Measurements from ENCODE around the gene SAMD10.

SAMD10 gene

DNA sequence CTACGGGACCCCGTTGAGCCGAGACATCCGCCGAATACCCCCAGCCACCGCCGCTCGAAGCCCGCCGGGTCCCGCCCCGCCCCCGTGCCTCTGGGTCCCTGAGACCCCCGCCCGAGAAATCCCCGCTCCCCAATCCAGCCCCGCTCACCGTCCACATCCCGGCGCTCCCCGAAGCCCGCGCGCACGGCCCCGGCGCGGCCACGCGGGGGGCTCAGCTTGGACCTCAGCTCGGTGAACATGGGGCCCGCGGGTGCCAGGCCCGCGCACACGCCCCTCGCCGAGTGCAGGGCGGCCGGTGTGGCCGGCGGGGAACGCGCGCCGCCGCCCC is 249 bp downstream of the SAMD10 start:
- Histone ChIP-seq H3K27ac (ENCODE audit: low read length) (no peak overlapping the region; the same call in 1 of the 2 replicates), H3K9ac (ENCODE audit: low read length) (peak overlapping the region; percentile 48; the same call in 1 of the 2 replicates), H3K9me3 (replicated peaks; ENCODE audit: insufficient read depth, low read length) (no peaks in the 10 kb centered on the region), H3K4me1 (ENCODE audit: low read length) (peaks cover 10% of the 10 kb centered on the region), H4K20me1 (ENCODE audit: insufficient read depth, low read length) (no peaks in the 10 kb centered on the region), H3K36me3 (replicated peaks; ENCODE audit: insufficient read depth, low read length) (no peaks in the 10 kb centered on the region), H3F3A (ENCODE audit: insufficient read depth, low read length) (peaks cover 17% of the 10 kb centered on the region), H3K9me2 (replicated peaks; ENCODE audit: insufficient read depth, low read length) (no peaks in the 10 kb centered on the region), H3K27me3 (replicated peaks; ENCODE audit: insufficient read depth, low read length) (no peaks in the 10 kb centered on the region), H3K4me3 (ENCODE audit: low read length) (peak overlapping the region; percentile 72), H2AFZ (ENCODE audit: low read length) (peak overlapping the region; percentile 86), H3K4me2 (ENCODE audit: low read depth, low read length) (peak overlapping the region; percentile 83), H3K79me2 (ENCODE audit: low read length) (peaks cover 28% of the 10 kb centered on the region)
- no peak for DNase-seq
- TF ChIP-seq CTCF (IDR thresholded peaks at IDR 0.05; ENCODE audit: low read length) (no peak), EZH2phosphoT487 (IDR thresholded peaks at IDR 0.05; ENCODE audit: low read length) (no peak), EZH2 (optimal IDR thresholded peaks at IDR 0.05; ENCODE audit: low read depth, low read length) (no peak)

DNA sequence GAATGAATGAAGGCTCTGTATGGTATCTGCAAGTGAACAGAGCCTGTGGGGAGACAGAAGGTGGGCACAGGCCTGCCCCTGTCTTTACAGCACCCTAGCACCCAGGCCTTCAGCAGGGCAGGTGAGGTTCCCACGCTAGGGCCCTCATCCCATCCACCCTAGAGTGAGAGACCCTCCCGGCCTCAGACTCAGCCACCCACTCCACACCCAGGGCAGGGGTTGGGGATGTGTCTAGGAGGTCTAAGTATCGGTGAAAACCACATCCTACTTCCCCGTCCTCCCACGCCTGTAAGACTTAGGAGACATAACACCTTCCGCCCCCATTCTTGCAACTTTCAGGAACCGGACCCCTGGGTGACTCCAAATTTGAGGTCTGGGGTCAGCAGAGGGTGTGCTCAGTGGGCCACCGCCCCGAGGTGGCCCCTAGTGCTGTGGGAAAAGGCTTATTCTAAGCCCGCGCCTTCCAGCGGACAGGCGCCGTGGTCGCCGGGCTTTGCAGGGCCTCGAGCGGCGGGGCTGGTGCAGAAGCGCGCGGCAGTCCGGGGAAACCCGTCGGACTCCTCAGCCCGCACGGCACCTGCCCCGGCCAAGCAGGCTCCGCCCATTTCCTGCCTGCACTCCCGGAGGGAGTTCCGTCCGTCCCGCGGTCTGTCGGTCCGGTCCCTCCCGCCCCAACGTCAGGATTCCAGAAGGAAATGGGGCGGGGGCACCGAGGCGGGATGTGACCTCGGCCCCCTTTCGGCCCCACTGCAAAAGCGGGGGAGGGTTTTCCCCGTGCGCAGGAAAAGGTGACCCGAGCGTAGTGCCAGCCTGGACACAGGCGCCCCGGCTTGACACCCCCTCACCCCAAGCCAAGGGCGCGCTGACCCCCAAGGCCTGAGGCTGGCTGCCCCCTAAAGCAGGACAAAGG is 868 bp downstream of the SAMD10 start:
- H3K9me2 ChIP-seq (replicated peaks; ENCODE audit: insufficient read depth, low read length), result no peaks in the 10 kb centered on the region
- H3K9ac ChIP-seq (ENCODE audit: low read length), result peak overlapping the region; percentile 48; the same call in 1 of the 2 replicates
- peak; percentile 83 for DNase-seq
- H3K9me3 ChIP-seq (replicated peaks; ENCODE audit: insufficient read depth, low read length), result no peaks in the 10 kb centered on the region
- no peak for TF ChIP-seq CTCF (IDR thresholded peaks at IDR 0.05; ENCODE audit: low read length)
- no peak for TF ChIP-seq EZH2 (optimal IDR thresholded peaks at IDR 0.05; ENCODE audit: low read depth, low read length)
- TF ChIP-seq EZH2phosphoT487 (IDR thresholded peaks at IDR 0.05; ENCODE audit: low read length), result no peak
- H3K79me2 ChIP-seq (ENCODE audit: low read length), result peaks cover 28% of the 10 kb centered on the region
- no peaks in the 10 kb centered on the region for H3K36me3 ChIP-seq (replicated peaks; ENCODE audit: insufficient read depth, low read length)
- H3F3A ChIP-seq (ENCODE audit: insufficient read depth, low read length), result peaks cover 17% of the 10 kb centered on the region
- no peak overlapping the region; the same call in 1 of the 2 replicates for H3K27ac ChIP-seq (ENCODE audit: low read length)
- H4K20me1 ChIP-seq (ENCODE audit: insufficient read depth, low read length), result no peaks in the 10 kb centered on the region
- peak overlapping the region; percentile 72 for H3K4me3 ChIP-seq (ENCODE audit: low read length)
- H3K4me1 ChIP-seq (ENCODE audit: low read length), result peaks cover 12% of the 10 kb centered on the region
- peak overlapping the region; percentile 83 for H3K4me2 ChIP-seq (ENCODE audit: low read depth, low read length)
- H2AFZ ChIP-seq (ENCODE audit: low read length), result peak overlapping the region; percentile 86
- H3K27me3 ChIP-seq (replicated peaks; ENCODE audit: insufficient read depth, low read length), result no peaks in the 10 kb centered on the region

DNA sequence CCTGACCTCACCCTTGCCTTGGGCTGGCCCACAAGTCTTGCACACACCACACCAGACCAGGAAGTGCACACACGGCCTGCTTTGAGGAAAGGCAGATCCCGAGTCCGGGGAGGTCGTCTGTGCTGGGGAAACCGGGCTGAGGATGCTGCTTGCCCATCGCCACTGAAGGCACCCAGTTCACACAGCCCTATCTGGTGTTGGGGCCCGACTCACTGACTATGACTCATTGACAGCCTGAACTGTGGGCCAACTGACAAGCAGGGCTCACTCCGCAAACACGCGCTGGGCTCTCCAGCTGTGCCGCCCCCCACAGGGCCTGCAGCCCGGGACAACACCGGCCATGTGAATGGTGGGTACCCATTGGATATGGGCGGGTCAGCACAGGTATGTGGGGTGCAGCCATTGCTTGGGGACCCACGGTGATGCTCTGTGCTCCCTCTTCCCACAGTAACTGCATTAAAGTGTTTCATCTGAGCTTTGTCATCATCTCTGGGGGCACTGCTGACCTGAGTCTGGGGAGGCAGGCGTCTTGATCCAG is 1.6 kb downstream of the SAMD10 start:
- Histone ChIP-seq H4K20me1 (ENCODE audit: insufficient read depth, low read length) (no peaks in the 10 kb centered on the region), H3K36me3 (replicated peaks; ENCODE audit: insufficient read depth, low read length) (no peaks in the 10 kb centered on the region), H3K9me3 (replicated peaks; ENCODE audit: insufficient read depth, low read length) (no peaks in the 10 kb centered on the region), H3K4me3 (ENCODE audit: low read length) (peak overlapping the region; percentile 72; the same call in 1 of the 2 replicates), H3K9ac (ENCODE audit: low read length) (no peak overlapping the region), H3K27me3 (replicated peaks; ENCODE audit: insufficient read depth, low read length) (no peaks in the 10 kb centered on the region), H3K4me2 (ENCODE audit: low read depth, low read length) (peak overlapping the region; percentile 83; the same call in 1 of the 2 replicates), H3K27ac (ENCODE audit: low read length) (no peak overlapping the region), H3K79me2 (ENCODE audit: low read length) (peaks cover 22% of the 10 kb centered on the region), H3F3A (ENCODE audit: insufficient read depth, low read length) (peaks cover 17% of the 10 kb centered on the region), H2AFZ (ENCODE audit: low read length) (no peak overlapping the region), H3K9me2 (replicated peaks; ENCODE audit: insufficient read depth, low read length) (no peaks in the 10 kb centered on the region), H3K4me1 (ENCODE audit: low read length) (peaks cover 13% of the 10 kb centered on the region)
- no peak for TF ChIP-seq EZH2phosphoT487 (IDR thresholded peaks at IDR 0.05; ENCODE audit: low read length)
- no peak for TF ChIP-seq CTCF (IDR thresholded peaks at IDR 0.05; ENCODE audit: low read length)
- TF ChIP-seq EZH2 (optimal IDR thresholded peaks at IDR 0.05; ENCODE audit: low read depth, low read length), result no peak
- no peak for DNase-seq
